Thyroid gland (tissue), 4 donors: ENCODE data around the gene UNKL.

Experiments used
- POLR2A ChIP-seq, 2 donors: fragments of 450-650 bp; IDR thresholded peaks; one replicate each; pipeline ENCODE4 v1.6.1; 2017; ENCODE audit warnings: antibody characterized with exemption in 2 of 2, mild to moderate bottlenecking in 2 of 2, moderate library complexity in 1 of 2
- TF ChIP-seq, protein P1 (sequence below), 6 experiments: fragments of 200-600 bp in 3 of 6; fragments of 450-650 bp in 3 of 6; sonication (generic) in 3 of 6; IDR thresholded peaks; one replicate each; pipeline ENCODE4 v1.5.1; 2016 to 2019; ENCODE audit warnings: antibody characterized with exemption in 6 of 6, mild to moderate bottlenecking in 2 of 6, inconsistent platforms in 1 of 6, moderate library complexity in 1 of 6

DNA sequence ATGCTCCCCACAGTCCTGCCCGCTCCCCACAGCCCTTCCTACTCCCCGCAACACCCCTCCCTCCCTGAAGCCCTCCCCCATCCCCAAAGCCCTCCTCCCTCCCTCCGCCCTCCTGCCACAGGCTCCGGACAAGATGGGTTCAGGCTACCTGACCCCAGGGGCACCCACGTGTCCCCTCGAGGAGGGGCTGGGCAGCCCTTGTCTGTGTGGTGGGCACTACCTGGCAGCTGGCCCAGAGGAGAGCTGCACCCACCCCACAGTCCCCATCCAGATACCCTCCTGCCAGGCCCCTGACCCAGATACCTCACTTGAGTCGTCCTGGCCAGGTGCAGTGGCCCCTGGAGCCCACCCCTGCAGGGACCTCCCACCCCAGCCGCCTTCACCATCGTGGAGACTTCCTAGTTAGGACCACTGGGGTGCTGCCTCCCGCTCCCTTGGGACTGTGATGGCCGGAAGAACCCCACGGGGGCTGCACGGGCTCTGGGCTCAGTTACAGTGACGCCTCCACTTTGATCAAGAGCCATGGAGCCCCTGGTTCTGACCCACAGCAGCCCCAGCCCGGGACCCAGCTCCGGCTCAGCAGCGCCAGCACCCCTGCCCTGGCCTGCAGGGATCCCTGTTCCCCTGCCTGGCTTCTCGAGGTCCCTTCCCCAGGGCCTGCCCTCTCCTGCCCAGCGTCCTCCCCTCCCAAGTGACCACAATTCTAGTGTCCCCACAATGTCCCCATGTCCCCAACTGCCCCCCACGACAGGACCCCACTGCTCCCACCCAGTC, 17.2 kb upstream of the UNKL start:
- TF ChIP-seq, protein P1, sequence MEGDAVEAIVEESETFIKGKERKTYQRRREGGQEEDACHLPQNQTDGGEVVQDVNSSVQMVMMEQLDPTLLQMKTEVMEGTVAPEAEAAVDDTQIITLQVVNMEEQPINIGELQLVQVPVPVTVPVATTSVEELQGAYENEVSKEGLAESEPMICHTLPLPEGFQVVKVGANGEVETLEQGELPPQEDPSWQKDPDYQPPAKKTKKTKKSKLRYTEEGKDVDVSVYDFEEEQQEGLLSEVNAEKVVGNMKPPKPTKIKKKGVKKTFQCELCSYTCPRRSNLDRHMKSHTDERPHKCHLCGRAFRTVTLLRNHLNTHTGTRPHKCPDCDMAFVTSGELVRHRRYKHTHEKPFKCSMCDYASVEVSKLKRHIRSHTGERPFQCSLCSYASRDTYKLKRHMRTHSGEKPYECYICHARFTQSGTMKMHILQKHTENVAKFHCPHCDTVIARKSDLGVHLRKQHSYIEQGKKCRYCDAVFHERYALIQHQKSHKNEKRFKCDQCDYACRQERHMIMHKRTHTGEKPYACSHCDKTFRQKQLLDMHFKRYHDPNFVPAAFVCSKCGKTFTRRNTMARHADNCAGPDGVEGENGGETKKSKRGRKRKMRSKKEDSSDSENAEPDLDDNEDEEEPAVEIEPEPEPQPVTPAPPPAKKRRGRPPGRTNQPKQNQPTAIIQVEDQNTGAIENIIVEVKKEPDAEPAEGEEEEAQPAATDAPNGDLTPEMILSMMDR (IDR thresholded peaks at IDR 0.05): no peak
- no peak for TF ChIP-seq POLR2A (IDR thresholded peaks at IDR 0.05)
